ENCODE measurements around the gene SHBG. TPM values are rescaled to one million over a fixed set of nuclear protein-coding genes. Genes with fewer than 3 reads are reported as not detected.

Gene SHBG
- polyA plus RNA-seq, 1 donor (not counting 4 experiments of a cell fraction or from before 2014, with no cell fraction given) = 0.14 TPM

GRCh38 chr17:7626307-7626706 is 3.6 kb upstream of the SHBG start:
- FAIRE-seq (no peak), DNase-seq (ENCODE audit: low read depth, low spot score) (no peak)
- peaks cover 2% of the 10 kb centered on the region for H3K79me2 ChIP-seq (ENCODE audit: control insufficient read depth, insufficient read depth, low read length)
- H3K9ac ChIP-seq (ENCODE audit: control insufficient read depth, extremely low read depth, insufficient read depth, low read length) = no peak overlapping the region
- no peak overlapping the region for H3K27ac ChIP-seq (ENCODE audit: control insufficient read depth, insufficient read depth, low read length)
- no peak overlapping the region for H3K4me3 ChIP-seq (ENCODE audit: control insufficient read depth in 2 of 3, extremely low read depth in 1 of 3, insufficient read depth in 2 of 3, low read depth in 1 of 3, low read length in 3 of 3)
- peak overlapping the region; percentile 97 for H3K4me2 ChIP-seq (ENCODE audit: control insufficient read depth, extremely low read depth, insufficient read depth, low read depth, low read length)
- dilution Hi-C loops (cut with MboI; ENCODE audit: extremely low pct_ligation_motif_present, low sequenced_read_pairs) = no loop called here
- H3K9me1 ChIP-seq (ENCODE audit: control insufficient read depth, extremely low read depth, insufficient read depth, low read length) = no peaks in the 10 kb centered on the region
- H2AFZ ChIP-seq (ENCODE audit: control insufficient read depth, low read length) = no peak overlapping the region
- TF ChIP-seq EZH2 (IDR thresholded peaks at IDR 0.05; ENCODE audit: low read length) = no peak
- TF ChIP-seq, protein P1, sequence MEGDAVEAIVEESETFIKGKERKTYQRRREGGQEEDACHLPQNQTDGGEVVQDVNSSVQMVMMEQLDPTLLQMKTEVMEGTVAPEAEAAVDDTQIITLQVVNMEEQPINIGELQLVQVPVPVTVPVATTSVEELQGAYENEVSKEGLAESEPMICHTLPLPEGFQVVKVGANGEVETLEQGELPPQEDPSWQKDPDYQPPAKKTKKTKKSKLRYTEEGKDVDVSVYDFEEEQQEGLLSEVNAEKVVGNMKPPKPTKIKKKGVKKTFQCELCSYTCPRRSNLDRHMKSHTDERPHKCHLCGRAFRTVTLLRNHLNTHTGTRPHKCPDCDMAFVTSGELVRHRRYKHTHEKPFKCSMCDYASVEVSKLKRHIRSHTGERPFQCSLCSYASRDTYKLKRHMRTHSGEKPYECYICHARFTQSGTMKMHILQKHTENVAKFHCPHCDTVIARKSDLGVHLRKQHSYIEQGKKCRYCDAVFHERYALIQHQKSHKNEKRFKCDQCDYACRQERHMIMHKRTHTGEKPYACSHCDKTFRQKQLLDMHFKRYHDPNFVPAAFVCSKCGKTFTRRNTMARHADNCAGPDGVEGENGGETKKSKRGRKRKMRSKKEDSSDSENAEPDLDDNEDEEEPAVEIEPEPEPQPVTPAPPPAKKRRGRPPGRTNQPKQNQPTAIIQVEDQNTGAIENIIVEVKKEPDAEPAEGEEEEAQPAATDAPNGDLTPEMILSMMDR (optimal IDR thresholded peaks at IDR 0.05 in 1 of 3, IDR thresholded peaks at IDR 0.05 in 1 of 3, conservative IDR thresholded peaks at IDR 0.05 in 1 of 3; ENCODE audit: extremely low read depth in 1 of 3, insufficient read depth in 2 of 3, low read length in 3 of 3) = no peak
- peaks cover 3% of the 10 kb centered on the region for H3K4me1 ChIP-seq (ENCODE audit: control insufficient read depth, extremely low read depth, insufficient read depth, low read length)
- no peaks in the 10 kb centered on the region for H3K9me3 ChIP-seq (ENCODE audit: control insufficient read depth, low read depth, low read length)
- H3K36me3 ChIP-seq (ENCODE audit: control insufficient read depth in 2 of 2, extremely low read depth in 1 of 2, insufficient read depth in 2 of 2, low read length in 2 of 2) = no peaks in the 10 kb centered on the region
- no peaks in the 10 kb centered on the region for H4K20me1 ChIP-seq (ENCODE audit: control insufficient read depth, extremely low read depth, insufficient read depth, low read length)
- no peaks in the 10 kb centered on the region for H3K27me3 ChIP-seq (ENCODE audit: control insufficient read depth, extremely low read depth, insufficient read depth, low read length)

- TF ChIP-seq, protein P1 (optimal IDR thresholded peaks at IDR 0.05 in 1 of 3, IDR thresholded peaks at IDR 0.05 in 1 of 3, conservative IDR thresholded peaks at IDR 0.05 in 1 of 3; ENCODE audit: extremely low read depth in 1 of 3, insufficient read depth in 2 of 3, low read length in 3 of 3) = no peak
- TF ChIP-seq EZH2 (IDR thresholded peaks at IDR 0.05; ENCODE audit: low read length) = no peak
- Histone ChIP-seq H3K9me1 (ENCODE audit: control insufficient read depth, extremely low read depth, insufficient read depth, low read length) (no peaks in the 10 kb centered on the region), H3K36me3 (ENCODE audit: control insufficient read depth in 2 of 2, extremely low read depth in 1 of 2, insufficient read depth in 2 of 2, low read length in 2 of 2) (no peaks in the 10 kb centered on the region), H3K9ac (ENCODE audit: control insufficient read depth, extremely low read depth, insufficient read depth, low read length) (peak overlapping the region; percentile 84), H3K79me2 (ENCODE audit: control insufficient read depth, insufficient read depth, low read length) (peaks cover 2% of the 10 kb centered on the region), H3K27me3 (ENCODE audit: control insufficient read depth, extremely low read depth, insufficient read depth, low read length) (no peaks in the 10 kb centered on the region), H2AFZ (ENCODE audit: control insufficient read depth, low read length) (peak overlapping the region; percentile 83), H3K9me3 (ENCODE audit: control insufficient read depth, low read depth, low read length) (no peaks in the 10 kb centered on the region), H3K4me2 (ENCODE audit: control insufficient read depth, extremely low read depth, insufficient read depth, low read depth, low read length) (peak overlapping the region; percentile 97), H4K20me1 (ENCODE audit: control insufficient read depth, extremely low read depth, insufficient read depth, low read length) (no peaks in the 10 kb centered on the region), H3K4me1 (ENCODE audit: control insufficient read depth, extremely low read depth, insufficient read depth, low read length) (peaks cover 3% of the 10 kb centered on the region), H3K27ac (ENCODE audit: control insufficient read depth, insufficient read depth, low read length) (peak overlapping the region; percentile 70), H3K4me3 (ENCODE audit: control insufficient read depth in 2 of 3, extremely low read depth in 1 of 3, insufficient read depth in 2 of 3, low read depth in 1 of 3, low read length in 3 of 3) (peak overlapping the region; percentile 79 to 98 (median 83))
- DNase-seq (ENCODE audit: low read depth, low spot score) = no peak
- dilution Hi-C loops (cut with MboI; ENCODE audit: extremely low pct_ligation_motif_present, low sequenced_read_pairs) = no loop called here
- no peak for FAIRE-seq
Observed at GRCh38 chr17:7626956-7627249, 3.0 kb upstream of the SHBG start.
